ENCODE data around the gene MAEA.

DNA sequence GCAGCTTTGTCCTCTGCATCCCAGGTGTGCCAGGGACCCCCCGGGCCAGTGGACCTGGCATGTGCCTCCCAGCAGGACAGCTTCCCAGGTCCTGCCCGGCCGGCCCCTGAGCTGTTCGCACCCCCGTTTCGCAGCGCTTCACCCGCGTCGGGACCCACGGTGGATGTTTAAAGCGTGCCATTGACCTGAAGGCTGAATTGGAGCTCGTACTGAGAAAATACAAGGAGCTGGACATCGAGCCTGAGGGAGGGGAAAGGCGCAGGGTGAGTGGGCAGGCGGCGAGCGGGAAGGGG lies 65.2 kb downstream of the MAEA start:
- no peak for TF ChIP-seq POLR2AphosphoS5 (IDR thresholded peaks at IDR 0.05)
- TF ChIP-seq POLR2A (IDR thresholded peaks at IDR 0.05) = no peak
- TF ChIP-seq, protein P1, sequence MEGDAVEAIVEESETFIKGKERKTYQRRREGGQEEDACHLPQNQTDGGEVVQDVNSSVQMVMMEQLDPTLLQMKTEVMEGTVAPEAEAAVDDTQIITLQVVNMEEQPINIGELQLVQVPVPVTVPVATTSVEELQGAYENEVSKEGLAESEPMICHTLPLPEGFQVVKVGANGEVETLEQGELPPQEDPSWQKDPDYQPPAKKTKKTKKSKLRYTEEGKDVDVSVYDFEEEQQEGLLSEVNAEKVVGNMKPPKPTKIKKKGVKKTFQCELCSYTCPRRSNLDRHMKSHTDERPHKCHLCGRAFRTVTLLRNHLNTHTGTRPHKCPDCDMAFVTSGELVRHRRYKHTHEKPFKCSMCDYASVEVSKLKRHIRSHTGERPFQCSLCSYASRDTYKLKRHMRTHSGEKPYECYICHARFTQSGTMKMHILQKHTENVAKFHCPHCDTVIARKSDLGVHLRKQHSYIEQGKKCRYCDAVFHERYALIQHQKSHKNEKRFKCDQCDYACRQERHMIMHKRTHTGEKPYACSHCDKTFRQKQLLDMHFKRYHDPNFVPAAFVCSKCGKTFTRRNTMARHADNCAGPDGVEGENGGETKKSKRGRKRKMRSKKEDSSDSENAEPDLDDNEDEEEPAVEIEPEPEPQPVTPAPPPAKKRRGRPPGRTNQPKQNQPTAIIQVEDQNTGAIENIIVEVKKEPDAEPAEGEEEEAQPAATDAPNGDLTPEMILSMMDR (IDR thresholded peaks at IDR 0.05) = no peak
